Measurements from ENCODE around the gene TEAD1. TPM values are rescaled to one million over a fixed set of nuclear protein-coding genes. Genes with fewer than 3 reads are reported as not detected.

Gene TEAD1
- total RNA-seq, 1 donor from 2014 or later = 163 TPM

DNA sequence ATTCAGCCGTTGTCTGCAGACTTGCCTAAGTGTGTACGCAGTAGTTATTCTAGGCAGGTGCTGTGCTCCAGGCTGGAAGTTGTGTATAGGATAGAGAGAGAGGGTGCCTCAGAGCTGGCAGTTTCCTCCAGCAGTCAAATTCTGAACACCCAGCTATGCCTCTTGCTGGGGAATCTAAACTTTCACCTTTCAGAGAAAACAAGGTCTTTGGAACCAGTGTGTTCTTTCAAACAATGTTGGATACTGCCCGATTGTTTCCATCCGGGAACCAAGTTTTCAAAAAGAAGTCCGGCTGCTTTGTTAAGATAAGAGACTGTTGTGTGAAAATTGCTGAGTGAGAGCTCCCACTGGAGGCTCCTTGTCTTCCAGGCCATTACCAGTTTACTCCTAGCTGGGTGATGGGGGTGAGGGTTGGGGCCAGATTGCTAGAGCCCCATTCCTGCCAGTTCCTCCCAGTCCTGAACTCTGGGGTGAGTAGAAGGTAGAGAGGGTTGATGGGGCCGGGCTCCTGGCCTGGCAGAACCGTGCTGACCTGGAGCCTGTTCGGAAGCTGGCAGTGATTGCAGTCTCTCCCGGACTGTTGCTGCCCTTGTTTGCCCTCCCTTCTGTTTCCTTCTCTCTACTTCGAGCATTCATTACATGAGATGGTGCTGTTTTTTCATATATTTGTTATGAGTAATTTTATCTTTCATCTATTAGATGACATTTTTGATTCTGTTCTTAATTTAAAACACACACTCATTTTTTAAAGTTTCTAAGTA lies 150.2 kb downstream of the TEAD1 start:
- H3K27ac Mint-ChIP-seq = peak overlapping the region; percentile 92
- H3K36me3 Mint-ChIP-seq = peaks cover 4% of the 10 kb centered on the region
- no peaks in the 10 kb centered on the region for H3K27me3 Mint-ChIP-seq (ENCODE audit: low read depth)
- TF ChIP-seq, protein P1, sequence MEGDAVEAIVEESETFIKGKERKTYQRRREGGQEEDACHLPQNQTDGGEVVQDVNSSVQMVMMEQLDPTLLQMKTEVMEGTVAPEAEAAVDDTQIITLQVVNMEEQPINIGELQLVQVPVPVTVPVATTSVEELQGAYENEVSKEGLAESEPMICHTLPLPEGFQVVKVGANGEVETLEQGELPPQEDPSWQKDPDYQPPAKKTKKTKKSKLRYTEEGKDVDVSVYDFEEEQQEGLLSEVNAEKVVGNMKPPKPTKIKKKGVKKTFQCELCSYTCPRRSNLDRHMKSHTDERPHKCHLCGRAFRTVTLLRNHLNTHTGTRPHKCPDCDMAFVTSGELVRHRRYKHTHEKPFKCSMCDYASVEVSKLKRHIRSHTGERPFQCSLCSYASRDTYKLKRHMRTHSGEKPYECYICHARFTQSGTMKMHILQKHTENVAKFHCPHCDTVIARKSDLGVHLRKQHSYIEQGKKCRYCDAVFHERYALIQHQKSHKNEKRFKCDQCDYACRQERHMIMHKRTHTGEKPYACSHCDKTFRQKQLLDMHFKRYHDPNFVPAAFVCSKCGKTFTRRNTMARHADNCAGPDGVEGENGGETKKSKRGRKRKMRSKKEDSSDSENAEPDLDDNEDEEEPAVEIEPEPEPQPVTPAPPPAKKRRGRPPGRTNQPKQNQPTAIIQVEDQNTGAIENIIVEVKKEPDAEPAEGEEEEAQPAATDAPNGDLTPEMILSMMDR (IDR thresholded peaks at IDR 0.05; ENCODE audit: unreplicated experiment) = no peak
- H3K9me3 Mint-ChIP-seq = peaks cover 4% of the 10 kb centered on the region
- DNase-seq (ENCODE audit: low spot score in 2 of 2, unreplicated experiment in 2 of 2) = no peak
- no peak overlapping the region for H3K4me3 Mint-ChIP-seq
- peaks cover 60% of the 10 kb centered on the region for H3K4me1 Mint-ChIP-seq

DNA sequence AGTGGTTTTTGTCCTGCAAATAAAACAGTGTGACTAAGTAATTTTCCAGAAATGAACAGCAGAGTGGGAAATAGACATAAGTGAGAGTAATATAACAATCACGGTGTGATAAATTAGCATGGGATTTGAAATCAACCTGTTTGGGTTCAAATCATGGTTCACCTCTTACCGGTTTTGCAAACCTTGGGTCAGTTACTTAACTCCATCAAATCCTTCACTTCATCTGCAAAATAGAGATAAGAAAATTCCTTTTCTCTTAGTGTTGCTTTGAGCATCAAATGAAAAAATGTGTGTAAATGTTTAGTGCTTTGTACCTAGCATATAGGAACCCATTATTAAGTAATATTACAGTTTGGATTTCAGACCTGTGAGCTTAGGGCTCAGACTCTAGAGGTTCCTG lies 152.2 kb downstream of the TEAD1 start:
- H3K27ac Mint-ChIP-seq = peak overlapping the region; percentile 98
- H3K4me1 Mint-ChIP-seq = peaks cover 76% of the 10 kb centered on the region
- no peak for DNase-seq (ENCODE audit: low spot score in 2 of 2, unreplicated experiment in 2 of 2)
- peaks cover 4% of the 10 kb centered on the region for H3K9me3 Mint-ChIP-seq
- no peaks in the 10 kb centered on the region for H3K27me3 Mint-ChIP-seq (ENCODE audit: low read depth)
- no peak overlapping the region for H3K4me3 Mint-ChIP-seq
- TF ChIP-seq, protein P1 (IDR thresholded peaks at IDR 0.05; ENCODE audit: unreplicated experiment) = no peak
- H3K36me3 Mint-ChIP-seq = peaks cover 4% of the 10 kb centered on the region

DNA sequence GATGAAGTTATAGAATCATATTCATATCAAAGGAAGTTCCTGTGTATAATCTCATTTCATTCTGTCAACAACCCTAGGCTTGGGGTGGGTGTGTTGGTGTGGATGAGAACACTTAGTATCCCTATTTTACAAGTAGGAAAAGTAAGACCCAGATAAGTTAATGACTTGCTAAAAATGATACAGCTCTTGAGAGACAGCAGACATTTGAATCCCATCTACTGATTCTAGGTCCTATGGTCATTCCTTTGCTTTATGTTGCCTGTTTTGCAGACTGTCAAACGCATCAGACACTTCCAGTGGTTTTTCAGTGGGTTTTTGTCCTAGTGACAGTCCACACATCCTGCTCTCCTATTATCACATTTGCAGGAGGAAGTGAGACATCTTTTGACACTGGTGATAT lies 153.1 kb downstream of the TEAD1 start:
- peak overlapping the region; percentile 73 for H3K4me3 Mint-ChIP-seq
- H3K27me3 Mint-ChIP-seq (ENCODE audit: low read depth) = no peaks in the 10 kb centered on the region
- H3K27ac Mint-ChIP-seq = peak overlapping the region; percentile 98
- DNase-seq (ENCODE audit: low spot score in 2 of 2, unreplicated experiment in 2 of 2) = no peak
- H3K9me3 Mint-ChIP-seq = peaks cover 4% of the 10 kb centered on the region
- TF ChIP-seq, protein P1 (IDR thresholded peaks at IDR 0.05; ENCODE audit: unreplicated experiment) = no peak
- peaks cover 4% of the 10 kb centered on the region for H3K36me3 Mint-ChIP-seq
- peaks cover 73% of the 10 kb centered on the region for H3K4me1 Mint-ChIP-seq

DNA sequence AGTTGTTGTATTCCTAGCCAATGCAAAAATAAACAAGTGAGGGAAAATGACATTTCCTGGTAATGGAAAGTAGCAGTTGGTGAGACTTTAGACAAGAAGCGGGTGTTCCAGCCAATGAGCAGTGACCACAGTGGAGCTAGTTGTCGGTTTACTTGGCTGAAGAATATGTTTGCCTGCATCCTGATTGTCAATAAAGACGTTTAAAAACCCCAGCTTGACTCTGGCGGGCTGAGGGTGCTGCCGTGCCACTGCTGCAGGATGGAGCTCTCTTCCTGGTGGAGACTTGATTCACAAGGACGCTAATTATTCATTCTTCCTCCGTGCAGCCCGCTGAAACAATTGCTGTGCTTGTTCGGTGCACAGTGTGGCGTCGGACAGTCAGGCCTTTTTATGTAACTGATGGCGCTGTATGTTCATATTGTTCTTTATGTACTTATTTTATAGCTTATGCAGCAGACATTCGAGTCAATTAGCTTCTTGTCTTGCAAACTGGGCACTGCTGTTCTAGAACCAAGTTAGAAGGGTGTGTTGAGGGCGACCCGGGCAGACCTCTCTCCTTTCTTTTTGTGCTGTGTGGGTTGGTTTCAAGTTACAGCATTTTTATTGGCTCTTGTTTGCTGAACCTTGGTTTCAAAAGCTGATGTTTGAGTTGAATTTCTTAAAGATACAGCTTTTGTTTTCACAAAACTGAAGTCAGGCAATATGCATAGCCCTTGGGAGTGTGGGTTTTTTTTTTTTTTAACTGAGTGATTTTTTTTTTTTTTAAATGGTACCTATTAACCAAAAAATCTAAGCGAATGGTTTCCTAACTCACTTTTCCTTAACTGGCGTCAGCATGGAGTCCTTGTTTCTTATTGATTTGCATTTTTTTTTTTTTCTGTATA lies 153.9 kb downstream of the TEAD1 start:
- Mint-ChIP-seq H3K4me3 (peak overlapping the region; percentile 73), H3K9me3 (peaks cover 4% of the 10 kb centered on the region), H3K36me3 (peaks cover 4% of the 10 kb centered on the region), H3K27me3 (ENCODE audit: low read depth) (no peaks in the 10 kb centered on the region), H3K4me1 (peaks cover 74% of the 10 kb centered on the region), H3K27ac (peak overlapping the region; percentile 98)
- DNase-seq (ENCODE audit: low spot score in 2 of 2, unreplicated experiment in 2 of 2) = no peak
- TF ChIP-seq, protein P1 (IDR thresholded peaks at IDR 0.05; ENCODE audit: unreplicated experiment) = no peak

DNA sequence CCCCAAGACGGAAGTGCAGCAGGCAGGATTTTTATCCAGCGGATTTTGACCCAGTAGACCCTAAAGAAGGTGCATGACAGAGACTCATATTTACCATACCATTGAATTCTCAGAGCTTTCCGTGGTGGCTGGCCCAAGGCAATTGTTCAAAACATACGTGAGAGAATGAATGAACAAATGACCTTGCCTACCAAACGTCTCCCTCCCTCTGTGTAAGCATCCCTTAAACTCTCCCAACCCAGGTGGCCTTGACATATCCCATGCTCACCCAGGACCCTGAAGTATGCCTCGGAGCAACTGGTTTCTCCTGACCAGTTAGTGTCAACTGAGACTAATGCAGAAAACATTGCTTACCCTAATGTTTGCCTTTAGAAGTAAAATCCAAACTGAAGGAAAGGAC lies 154.9 kb downstream of the TEAD1 start:
- Mint-ChIP-seq H3K9me3 (peaks cover 8% of the 10 kb centered on the region), H3K36me3 (peaks cover 9% of the 10 kb centered on the region), H3K4me1 (peaks cover 74% of the 10 kb centered on the region), H3K27me3 (ENCODE audit: low read depth) (no peaks in the 10 kb centered on the region), H3K4me3 (peak overlapping the region; percentile 73), H3K27ac (peak overlapping the region; percentile 98)
- TF ChIP-seq, protein P1 (IDR thresholded peaks at IDR 0.05; ENCODE audit: unreplicated experiment) = no peak
- DNase-seq (ENCODE audit: low spot score in 2 of 2, unreplicated experiment in 2 of 2) = no peak
